Fibroblast of the aortic adventitia (primary cell): Measurements from ENCODE around the gene MMEL1. TPM values are rescaled to one million over a fixed set of nuclear protein-coding genes. Genes with fewer than 3 reads are reported as not detected.
"Not testable (repeated sequence)": the region's sequence is repeated elsewhere in the genome, so short reads cannot be mapped to it uniquely, and the experiment has no call there.

ENCODE experiments used
- DNase-seq: peaks from one replicate; pipeline ENCODE4 v3.0.0-alpha.2; 2010; ENCODE audit warnings: low read depth
- H3K4me3 ChIP-seq: 2 replicates; pipeline ENCODE4 v1.5.1; 2011; ENCODE audit warnings: low read depth, mild to moderate bottlenecking, control low read depth, low read length, moderate library complexity
- CTCF ChIP-seq: IDR thresholded peaks from 2 replicates; pipeline ENCODE4 v1.5.1; 2011; ENCODE audit warnings: mild to moderate bottlenecking, low read length, control low read depth, inconsistent platforms; ENCODE audit not compliant: insufficient read depth
- total RNA-seq: library from RNA; depleted of rRNA; stranded (reverse); fragments of >200 nt; gene quantifications from 2 replicates; pipeline ENCODE4 v1.2.3, GENCODE V29; 2012; ENCODE audit warnings: low replicate concordance

Gene MMEL1
- total RNA-seq, 1 donor: not detected

GRCh38 chr1:2552189-2552588 lies 80.6 kb downstream of the MMEL1 start:
- DNase-seq: no peak

DNA sequence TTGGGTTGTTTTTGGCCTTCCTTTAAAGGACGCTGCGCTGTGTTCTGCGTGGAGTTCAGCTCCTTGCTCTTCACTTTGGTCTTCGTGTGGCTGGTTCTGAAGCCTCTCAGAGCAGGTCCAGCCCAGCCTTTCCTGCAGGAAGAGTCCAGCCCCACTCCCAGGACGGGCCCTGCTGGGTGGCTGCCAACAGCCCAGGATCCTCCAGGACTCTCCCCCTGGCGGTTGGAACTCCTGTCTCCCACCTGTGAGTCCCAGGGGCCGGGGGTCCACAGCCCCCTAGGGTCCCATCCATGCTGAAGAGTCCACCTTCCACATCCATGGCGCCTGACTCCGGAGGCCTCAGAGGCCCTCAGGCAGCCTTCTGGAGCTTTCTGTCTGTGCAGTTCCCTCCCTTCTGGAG lies 81.3 kb downstream of the MMEL1 start:
- H3K4me3 ChIP-seq, DNase-seq: not testable (repeated sequence)

More at GRCh38 chr1:2552189-2552588, 80.6 kb downstream of the MMEL1 start:
- TF ChIP-seq CTCF: no peak
- H3K4me3 ChIP-seq: no peak overlapping the region

GRCh38 chr1:2550309-2550861 lies 82.4 kb downstream of the MMEL1 start:
- DNase-seq, H3K4me3 ChIP-seq: not testable (repeated sequence)

- not testable (repeated sequence) for DNase-seq, H3K4me3 ChIP-seq
Measured at GRCh38 chr1:2549367-2550029, 83.3 kb downstream of the MMEL1 start.

GRCh38 chr1:2548068-2548589 lies 84.7 kb downstream of the MMEL1 start:
- TF ChIP-seq CTCF: peak; percentile 96
- DNase-seq: peak; percentile 64
- H3K4me3 ChIP-seq: no peak overlapping the region

DNA sequence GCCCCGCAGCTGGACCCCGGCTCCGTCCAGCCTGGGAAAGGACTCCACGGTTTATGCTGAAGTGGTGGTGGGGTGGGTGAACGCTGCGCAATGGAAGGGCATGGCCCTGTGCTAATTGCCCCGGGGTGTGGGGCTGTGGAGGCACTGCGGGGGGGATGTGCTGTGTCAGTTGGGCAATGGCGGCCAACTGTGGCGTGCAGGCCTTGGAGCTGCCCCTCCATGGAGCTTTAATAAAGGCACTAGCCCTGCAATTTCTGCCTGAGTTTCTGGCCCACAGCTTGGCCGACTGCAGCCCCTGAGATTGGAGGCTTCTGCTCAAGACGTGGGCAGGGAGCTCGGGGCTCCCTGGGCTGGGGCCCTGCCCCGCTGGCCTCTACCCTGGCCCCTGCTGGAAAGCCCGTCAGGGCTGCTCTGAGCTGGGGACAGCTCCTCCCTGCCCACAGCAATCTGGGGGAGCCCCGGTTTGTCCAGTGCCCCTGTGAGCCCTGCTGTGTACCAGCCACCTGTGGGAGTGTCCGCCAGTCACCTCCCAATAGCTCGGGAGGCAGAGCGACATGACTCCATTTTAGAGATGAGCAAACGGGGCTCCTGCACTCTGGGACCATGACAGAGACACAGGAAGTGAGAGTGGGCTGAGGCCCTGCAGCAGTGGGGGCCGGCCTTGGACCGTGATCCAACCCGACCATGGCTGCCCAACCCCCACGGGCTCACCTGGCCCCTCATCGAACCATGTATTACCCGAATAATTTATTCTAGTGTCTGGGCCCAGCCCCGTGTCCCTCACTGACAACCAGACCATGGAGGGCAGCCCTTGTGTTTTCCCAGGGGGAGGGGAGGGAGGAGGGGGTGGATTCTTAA lies 85.4 kb downstream of the MMEL1 start:
- H3K4me3 ChIP-seq: no peak overlapping the region
- DNase-seq: no peak
- no peak for TF ChIP-seq CTCF

- no peak for TF ChIP-seq CTCF
- peak; percentile 56 for DNase-seq
- H3K4me3 ChIP-seq: peak overlapping the region; percentile 52
Measured at GRCh38 chr1:2546515-2547209, 86.2 kb downstream of the MMEL1 start.
